Esophagus muscularis mucosa (tissue), 3 donors: ENCODE data around the gene NAGPA.

ENCODE experiments used
- EP300 ChIP-seq: sonication (generic); formaldehyde crosslinking; IDR thresholded peaks from one replicate; pipeline ENCODE4 v1.6.1; 2017; ENCODE audit warnings: antibody characterized with exemption
- POLR2A ChIP-seq: fragments of 450-650 bp; IDR thresholded peaks from one replicate; pipeline ENCODE4 v1.6.1; 2017; ENCODE audit warnings: antibody characterized with exemption, moderate library complexity, mild to moderate bottlenecking, low read depth
- POLR2AphosphoS5 ChIP-seq, 2 donors: sonication (generic); formaldehyde crosslinking; IDR thresholded peaks; one replicate each; pipeline ENCODE4 v1.6.1; 2017; ENCODE audit warnings: antibody characterized with exemption in 2 of 2

DNA sequence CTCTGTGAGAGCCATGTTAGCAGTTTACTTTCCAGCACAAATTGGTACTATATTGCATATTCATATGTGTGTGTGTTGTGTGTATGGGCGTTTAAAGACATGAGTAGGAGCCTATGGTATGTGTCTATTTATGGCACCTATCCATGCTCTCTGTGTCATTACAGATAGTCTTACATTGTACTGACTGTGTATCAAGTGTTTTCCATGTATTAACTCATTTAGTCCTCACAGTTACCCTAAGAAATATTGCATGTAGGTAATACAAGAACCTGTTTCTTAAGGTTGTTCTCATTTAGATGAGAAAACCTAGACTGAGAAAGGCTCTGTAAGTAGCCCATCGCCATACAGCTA, 39.5 kb upstream of the NAGPA start:
- TF ChIP-seq EP300 (no peak), POLR2A (no peak), POLR2AphosphoS5 (IDR thresholded peaks at IDR 0.05) (no peak)
